HG03457 (cell line): ENCODE data around the gene TMEM94.

Source experiments
- ATAC-seq: cut with Tn5 transposase; IDR thresholded peaks from one replicate; pipeline ENCODE4 v1.9.1; 2021; ENCODE audit warnings: moderate number of reproducible peaks; ENCODE audit not compliant: unreplicated experiment

The TMEM94 gene

DNA sequence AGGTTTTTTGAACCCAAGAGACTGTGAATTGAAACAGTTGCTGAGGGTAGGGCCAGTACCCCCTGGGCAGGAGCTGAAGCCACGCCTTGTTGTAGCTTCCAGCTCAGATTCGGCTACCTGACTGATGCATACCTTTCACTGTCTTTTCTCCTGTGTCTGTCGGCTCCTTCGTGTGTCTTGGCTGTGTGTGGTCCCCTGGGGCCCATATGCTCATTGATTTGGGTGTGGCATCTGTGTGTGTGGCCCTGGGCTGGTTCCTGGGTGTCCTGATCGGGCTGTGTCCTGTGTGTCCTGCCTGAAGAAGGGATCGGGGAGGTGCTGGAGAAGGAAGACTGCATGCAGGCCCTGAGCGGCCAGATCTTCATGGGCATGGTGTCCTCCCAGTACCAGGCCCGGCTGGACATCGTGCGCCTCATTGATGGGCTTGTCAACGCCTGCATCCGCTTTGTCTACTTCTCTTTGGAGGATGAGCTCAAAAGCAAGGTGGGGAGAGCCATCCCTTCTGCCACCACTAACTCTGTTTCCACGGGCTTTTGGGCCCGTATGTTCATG, 38.0 kb downstream of the TMEM94 start:
- no peak for ATAC-seq

DNA sequence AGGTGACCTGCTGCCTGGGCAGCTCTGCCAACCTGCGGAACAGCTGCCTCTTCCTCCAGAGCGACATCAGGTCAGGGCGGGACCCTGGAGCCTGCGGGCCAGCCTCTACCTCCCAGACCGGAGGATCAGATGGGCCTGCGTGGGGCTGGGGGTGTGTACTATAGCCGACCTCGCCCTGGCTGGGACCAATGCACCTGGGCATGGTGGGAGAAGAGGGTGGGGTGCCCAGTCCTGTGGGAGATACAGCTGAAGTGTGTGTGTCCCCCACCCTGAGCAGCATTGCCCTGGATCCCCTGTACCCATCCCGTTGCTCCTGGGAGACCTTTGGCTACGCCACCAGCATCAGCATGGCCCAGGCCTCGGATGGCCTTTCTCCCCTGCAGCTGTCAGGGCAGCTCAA, 39.6 kb downstream of the TMEM94 start:
- no peak for ATAC-seq

DNA sequence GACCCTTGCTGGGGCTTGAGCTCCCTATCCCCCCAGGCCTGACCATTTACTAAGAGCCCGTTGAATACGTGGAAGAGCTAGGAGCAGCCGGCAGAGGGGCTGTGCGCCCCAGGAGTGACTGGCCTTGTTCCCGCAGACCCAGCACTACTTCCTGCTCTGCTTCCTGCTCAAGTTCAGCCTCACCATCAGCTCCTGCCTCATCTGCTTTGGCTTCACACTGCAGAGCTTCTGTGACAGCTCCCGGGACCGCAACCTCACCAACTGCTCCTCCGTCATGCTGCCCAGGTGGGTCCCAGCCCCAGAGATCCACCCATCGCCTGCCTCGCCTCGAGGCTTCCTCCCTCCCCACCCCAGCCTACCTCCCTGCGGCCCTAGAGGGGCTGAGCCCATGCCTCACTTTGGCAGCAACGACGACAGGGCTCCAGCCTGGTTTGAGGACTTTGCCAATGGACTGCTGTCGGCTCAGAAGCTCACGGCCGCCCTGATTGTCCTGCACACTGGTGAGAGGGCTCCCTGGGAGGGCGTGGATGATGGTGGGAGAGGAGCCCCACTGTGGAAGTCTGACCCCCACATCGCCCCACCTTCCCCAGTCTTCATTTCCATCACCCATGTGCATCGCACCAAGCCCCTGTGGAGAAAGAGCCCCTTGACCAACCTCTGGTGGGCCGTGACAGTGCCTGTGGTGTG, 41.7 kb downstream of the TMEM94 start:
- ATAC-seq: no peak

DNA sequence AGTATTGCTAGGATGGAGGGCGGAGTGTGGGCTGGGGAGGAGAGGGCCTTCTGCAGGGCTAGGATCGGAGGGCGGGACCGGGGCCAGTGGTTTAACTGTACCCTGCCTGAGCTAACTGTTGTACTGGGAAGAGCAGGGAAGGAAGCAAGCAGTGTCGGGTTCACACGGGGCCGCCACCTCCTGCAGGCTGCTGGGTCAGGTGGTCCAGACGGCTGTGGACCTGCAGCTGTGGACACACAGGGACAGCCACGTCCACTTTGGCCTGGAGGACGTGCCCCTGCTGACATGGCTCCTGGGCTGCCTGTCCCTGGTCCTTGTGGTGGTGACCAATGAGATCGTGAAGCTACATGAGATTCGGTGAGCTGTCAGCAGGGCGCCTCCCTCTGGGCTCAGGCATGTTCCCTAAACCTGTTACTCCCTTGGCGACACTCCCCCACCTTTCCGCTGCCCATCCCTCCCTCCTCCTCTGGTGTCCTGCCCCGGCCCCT, 42.3 kb downstream of the TMEM94 start:
- ATAC-seq: no peak

DNA sequence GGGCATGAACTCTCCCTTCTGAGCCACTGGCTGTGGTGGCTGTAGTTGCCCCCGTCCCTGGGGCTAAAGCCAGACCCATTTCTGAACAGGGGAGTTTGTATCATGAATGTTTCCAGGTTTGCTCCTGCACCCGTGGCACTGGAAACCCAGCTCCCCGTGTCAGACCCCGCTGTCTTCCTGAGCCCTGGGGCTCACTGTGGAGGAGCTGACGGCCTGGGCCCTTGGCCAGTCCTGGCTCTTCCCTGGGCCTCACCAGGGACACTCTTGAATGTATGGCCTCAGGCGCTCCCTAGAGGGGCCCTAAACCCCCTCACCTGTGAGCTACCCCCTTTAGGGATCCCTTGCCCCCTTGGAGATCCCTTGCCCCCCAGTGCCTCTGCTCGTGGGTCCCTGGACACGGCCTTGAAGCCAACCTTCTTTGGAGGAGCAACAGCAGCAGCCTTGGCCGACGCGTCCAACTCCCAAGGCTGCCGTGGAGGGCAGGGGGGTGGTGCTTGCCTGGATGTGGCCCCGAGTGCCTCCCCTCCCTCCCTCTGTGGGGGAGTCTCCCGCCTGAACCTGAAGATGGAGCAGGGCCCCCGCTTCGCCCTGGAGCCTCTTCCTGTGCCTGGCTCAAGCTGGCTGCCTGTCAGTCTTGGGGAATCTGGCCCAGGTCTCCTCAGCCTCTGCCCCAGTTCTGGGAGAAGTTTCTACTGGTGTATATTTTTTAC, 43.0 kb downstream of the TMEM94 start:
- ATAC-seq: no peak

DNA sequence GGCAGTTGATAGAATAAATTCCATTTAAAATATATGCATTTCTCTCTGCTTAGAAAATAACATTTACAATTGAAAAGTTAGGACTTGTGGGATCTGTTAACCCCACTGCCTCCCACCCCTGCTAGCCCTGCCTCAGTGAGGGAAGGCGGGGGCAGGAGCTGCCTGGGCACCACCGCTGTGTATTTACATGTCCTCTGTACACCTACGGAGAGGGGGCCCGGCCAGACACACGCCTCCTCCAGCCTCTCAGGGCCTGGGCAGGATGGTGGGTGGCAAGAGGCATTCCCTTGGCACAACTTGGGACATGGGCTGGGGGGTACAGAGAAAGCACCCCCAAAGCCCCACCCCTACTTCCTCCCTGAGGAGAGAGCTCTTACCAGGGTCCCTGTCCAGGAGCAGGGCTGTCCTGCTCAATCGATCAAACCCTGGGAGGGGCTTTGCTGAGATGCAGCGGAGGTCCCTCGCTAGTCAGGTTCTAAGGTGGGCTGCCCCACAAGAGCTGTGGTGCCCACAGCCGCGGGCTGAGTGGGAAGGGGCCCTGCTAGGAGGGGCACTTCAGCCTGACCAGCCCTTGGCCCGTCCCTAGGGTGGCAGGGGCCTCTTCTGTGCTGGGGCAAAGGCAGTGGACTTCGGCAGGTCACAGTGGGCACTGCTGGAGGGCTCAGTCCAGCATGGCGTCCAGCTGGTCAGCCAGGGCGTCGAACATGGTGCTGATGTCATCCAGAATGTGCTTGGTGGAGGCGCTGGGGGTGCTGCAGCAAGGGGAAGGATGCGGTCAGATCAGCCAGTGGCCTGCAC, 44.2 kb downstream of the TMEM94 start:
- no peak for ATAC-seq

DNA sequence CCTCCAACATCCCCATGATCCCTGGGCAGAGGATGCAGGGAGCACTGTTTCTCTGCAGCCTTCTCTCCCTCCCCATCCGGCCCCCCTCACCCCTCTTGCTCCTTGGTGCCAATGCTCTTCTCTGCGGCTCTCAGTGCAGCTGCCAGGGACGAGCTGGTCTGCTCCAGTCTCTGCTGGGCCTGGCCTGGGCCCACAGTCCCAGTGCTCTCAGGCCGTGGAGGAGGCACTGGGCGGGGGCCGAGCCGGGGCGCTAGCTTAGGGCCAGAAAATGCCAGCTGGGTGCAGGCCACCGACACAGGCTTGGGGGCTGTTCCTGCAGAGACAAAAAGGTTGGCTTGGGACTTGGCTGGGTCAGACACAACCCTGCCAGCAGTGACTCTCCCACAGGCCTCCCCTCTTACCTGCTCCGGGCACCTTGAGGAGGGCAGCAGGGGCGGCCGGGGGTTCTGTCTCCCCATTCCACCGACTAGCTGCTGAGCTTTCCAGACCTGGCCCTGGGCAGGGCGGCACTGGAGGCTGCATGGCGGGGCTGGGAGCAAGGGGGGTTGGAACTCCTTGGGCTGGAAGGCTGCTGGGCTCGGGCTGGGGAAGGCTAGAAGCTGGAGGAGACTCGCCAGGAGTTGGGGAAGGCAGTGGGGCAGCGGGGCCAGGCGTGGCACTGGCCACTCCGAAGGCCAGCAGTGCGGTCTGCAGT, 45.1 kb downstream of the TMEM94 start:
- ATAC-seq: no peak

DNA sequence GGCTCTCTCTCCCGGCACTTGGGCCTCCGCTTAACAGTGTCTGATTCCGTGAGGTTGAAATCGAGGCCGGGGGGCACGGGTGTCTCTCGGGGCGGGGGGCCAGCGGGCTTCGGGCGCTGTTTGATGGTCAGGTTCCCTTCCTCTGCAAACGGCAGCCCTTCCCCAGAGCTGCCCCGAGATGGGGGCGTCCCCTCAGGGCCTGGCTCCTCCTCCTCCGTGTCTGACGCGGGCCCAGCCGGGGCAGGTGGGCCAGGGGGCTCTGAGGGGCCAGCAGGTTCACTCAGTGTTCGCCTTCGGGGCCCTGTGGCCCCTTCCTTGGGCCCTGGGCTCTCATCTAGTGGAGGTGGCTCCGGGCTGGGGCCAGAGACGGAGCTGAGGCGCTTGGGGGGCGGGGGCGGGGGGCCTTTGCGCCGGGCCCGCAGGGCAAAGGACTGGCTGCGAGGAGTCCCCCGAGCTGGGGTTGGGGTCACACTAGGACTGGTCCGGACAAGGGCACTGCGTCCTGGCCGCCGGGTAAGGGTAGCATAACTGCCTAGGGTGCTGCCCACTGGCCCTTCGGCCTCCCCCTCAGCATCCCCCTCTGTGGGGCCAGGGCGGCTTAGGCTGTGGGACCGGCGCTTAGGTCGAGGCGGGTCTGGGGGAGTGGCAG, 45.8 kb downstream of the TMEM94 start:
- no peak for ATAC-seq

DNA sequence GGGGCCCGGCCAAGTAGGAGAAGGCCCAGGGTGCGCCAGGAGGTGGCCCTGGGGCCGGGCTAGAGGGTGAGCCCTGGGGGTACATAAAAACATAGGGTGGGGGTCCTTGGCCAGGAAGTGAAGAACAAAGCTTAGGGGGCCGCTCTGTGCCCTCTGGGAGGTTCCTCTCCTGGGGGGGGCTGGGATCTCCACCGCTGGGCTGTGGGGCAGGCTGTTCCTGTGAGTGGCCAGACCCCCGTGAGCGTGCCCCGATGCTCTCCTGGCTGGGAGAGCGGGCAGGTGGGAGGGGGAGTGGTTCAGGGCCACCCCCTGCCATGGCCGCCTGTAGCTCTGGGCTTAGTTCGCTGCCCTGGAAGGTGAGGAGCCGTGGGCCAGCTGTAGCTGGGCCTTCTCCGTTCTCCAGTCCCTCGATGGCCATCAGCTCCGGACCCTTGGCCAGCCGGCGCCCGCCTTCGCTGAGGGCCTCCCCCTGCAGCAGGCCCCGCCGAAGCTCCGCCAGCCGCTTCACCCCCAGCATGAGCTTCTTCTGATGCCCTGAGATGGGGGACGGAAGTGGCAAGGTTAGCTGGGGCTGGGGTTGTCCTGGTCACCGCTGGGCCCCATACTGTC, 46.4 kb downstream of the TMEM94 start:
- ATAC-seq: no peak

DNA sequence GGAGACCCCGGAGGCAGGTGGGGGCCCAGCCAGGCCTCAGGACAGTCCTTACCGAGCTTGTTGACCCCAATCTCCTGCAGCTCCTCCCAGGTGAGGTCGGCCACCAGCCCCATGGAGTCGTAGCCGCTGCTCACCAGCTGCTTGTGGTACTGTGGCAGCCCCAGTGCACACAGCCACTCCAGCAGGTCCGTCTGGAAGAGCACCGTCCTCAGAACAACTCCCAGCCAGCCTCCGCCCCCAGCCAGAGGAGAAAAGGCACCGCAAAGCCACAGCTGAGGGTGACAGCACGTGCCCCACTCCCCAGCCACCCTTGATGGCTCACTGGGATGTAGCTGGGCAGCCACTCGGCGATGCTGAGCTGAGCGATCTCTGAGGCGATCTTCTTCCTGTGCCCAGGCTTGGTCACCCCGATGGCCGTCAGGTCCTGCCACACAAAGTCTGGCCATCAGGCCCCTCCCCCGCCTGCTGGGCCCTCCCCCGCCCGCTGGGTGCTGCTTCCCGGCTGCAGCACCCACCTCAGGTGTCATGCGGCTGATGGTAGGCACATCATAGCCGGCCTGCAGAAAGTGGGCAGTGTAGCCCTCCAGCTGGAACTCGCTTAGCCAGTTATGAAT, 47.0 kb downstream of the TMEM94 start:
- ATAC-seq: no peak

DNA sequence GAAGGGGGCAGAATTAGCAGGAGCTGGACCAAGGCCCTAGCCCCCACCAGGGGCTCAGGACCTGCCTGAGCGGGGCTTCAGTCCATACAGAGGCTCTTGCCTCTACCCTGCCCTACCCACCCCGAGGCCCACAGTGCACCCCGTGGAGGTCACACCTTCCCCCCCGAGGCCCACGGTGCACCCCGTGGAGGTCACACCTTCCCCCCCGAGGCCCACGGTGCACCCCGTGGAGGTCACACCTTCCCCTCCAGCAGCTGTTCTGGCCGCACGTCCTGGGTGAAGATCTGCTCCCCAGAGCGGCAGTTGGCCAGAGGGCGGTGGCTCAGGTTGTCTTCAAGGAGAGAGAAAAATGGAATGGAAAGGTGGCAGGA, 47.5 kb downstream of the TMEM94 start:
- no peak for ATAC-seq

DNA sequence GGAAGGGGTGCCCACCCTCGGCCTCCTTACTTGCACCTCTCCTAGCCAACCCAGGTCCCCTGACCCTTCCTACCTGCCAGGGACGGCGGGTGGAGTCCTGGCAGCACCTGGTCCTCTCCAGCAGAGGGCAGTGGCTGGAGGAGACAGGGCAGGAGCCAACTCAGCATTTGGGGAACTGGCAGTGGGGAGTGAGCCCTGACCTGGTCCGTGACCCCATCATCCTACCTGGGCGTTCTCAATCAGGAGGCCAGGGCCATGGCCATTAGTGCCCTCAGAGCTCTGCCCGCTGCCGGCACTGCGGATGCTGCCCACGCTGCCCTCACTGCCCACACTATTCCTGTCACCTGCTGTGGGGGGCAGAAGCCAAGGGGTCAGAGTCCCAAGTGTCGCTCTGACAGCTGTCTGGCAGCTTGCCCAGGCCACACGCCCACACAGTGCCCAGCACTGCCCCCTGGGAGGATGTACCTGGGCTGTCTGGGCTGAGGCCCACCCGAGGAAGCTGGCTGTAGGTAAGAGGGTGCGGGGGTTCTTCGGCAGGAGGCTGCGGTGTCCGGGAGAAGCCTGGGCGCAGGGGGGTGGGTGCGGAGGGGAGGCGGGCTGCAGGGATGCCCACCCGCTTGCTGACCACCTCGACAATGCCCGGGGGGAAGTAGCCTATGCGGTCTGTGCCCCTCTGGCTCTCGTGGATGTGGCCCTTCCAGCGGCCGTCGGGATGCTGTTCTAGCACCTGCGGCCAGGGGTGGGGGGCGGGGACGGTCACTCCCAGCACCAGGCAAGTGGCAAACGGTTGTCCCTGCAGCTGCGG, 48.1 kb downstream of the TMEM94 start:
- ATAC-seq: no peak

DNA sequence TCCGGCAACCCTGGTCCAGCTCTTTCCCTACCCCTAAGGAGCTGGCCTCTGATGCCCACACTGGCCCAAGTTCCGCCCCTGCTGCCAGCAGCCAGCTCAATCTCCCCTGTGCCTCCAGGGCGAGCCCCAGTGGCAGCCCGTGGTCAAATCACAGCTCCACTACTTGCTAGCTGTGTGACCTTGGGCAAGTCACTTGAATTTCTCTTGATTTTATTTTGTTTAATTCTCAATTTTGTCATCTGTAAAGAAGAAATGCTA, 48.6 kb downstream of the TMEM94 start:
- no peak for ATAC-seq

DNA sequence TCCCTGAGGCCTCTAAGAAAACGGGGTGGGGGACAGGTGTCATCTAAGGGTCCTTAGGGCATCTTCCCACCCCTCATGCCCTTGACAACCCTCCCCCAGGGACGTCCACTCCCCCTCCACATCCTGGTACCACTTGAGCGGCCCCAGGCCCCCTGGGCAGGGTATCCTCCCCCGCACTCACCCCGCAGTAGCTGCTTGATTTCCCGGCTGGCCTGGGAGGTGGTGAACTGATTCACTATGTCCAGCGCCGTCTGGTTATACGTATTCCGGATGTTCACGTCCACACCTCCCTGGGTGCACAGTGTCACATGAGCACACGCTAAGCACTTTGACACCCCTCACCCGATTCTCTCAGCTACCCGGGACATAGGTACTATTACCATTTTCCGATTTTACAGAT, 49.2 kb downstream of the TMEM94 start:
- ATAC-seq: no peak

DNA sequence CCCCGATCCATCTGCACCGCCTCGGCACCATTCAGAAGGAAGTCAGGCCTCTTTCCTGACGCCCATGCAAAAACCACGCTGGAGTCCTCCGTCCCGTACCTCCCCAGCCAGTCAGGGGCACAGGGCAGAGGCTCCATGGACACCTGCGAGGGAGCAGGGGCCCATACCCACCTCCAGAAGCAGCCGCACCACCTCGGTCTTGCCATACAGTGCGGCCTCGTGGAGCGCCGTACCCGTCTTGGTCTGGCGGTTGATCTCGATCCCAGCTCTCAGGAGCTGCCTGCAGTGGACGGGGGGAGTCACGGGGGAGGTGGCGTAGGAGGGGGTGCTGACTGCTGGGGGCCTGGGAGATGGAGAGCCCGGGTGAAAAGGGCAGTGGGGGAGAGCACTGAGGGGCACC, 49.7 kb downstream of the TMEM94 start:
- ATAC-seq: no peak

DNA sequence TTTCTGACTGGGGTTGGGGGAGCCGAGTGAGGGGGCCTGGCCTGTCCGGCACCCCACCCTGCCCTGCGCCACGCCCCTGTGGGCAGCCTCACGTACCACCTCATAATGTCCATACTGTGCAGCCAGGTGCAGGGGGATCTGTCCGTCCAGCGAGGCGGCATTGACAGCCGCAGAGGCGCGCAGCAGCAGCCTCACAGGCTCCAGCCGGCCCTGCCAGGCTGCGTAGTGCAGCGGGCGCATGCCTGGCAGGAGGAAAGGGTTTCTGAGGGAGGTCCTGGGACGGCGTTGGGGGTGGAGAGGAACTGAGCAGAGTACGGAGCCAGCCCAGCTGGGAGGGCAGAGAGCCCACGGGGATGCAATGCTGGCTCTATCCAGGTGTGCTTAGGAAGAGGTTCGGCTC, 50.5 kb downstream of the TMEM94 start:
- no peak for ATAC-seq

DNA sequence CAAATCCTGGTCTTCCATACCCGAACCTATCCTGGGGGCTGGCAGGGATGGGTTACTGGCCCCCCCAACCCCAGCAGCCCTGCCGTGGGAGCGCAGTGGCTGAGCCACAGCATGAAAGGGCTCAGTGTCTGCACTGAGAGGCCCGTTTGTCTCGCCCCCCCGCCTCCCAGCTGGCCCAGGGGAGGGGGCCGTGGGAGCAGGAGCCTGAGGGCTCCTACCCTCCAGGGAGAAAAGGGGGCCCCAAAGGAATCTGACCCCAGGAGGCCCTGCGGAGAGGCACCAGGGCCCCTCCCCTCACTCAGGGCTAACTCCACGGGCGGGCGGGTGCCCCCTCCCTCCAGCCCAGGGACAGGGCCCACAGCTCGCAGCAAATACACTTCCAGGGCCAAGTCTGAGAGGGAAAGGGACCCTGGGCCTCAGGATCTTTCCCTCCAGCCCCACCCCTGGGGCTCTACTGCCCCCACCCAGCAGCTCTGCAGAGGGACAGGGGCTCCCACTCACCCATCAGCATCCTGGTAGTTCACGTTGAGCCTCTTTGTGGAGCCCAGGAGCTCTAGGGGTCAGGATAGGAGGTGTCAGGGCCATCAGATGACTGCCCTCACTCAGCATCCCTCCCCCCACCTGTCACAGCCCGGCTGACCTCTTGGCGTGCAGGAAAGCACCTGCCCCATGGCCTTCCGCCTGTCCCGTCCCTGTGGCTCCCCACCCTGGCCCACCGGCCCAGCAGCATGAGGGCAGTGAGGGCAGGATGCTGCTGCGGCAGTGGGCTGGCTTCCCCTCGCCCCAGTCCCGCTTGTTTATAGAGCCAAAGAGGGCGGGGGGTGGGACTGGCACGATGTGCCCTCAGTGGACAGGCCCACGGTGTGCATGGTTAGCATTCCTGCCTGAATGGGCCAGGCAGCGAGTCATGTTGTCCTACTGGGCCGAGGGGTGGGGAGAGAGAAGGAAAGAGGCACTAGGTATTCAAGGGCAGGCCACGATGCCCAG, 51.6 kb downstream of the TMEM94 start:
- ATAC-seq: no peak

DNA sequence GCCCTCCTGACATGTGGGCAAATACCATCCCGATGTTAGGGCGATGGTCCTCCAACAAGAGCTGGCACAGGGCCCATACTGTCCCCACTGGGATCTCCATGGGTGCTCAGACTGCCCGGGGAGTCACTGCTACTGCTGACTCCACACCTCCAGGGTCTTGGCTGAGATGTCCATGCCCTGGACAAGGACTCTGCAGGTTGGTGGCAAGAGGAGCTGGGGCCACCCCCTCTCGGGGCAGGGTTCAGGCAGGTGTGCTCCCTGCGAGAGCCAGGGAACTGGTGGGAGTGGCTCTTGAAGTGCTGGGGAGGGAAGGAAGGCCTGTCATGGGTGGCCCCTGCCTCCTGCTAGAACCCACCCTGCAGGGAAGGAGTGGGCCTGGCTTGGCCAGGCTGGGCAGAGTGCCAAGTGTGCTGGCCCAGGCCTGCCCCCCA, 52.5 kb downstream of the TMEM94 start:
- ATAC-seq: no peak
